GM21619 (cell line): ENCODE results near the gene GMPPB.

ENCODE experiments used
- ATAC-seq: cut with Tn5 transposase; IDR thresholded peaks from one replicate; pipeline ENCODE4 v1.9.1; 2021; ENCODE audit not compliant: unreplicated experiment

The GMPPB gene

GRCh38 chr3:49729966-49730609 lies 6.3 kb upstream of the GMPPB start:
- no peak for ATAC-seq

GRCh38 chr3:49727924-49728361 lies 4.2 kb upstream of the GMPPB start:
- ATAC-seq, result no peak

DNA sequence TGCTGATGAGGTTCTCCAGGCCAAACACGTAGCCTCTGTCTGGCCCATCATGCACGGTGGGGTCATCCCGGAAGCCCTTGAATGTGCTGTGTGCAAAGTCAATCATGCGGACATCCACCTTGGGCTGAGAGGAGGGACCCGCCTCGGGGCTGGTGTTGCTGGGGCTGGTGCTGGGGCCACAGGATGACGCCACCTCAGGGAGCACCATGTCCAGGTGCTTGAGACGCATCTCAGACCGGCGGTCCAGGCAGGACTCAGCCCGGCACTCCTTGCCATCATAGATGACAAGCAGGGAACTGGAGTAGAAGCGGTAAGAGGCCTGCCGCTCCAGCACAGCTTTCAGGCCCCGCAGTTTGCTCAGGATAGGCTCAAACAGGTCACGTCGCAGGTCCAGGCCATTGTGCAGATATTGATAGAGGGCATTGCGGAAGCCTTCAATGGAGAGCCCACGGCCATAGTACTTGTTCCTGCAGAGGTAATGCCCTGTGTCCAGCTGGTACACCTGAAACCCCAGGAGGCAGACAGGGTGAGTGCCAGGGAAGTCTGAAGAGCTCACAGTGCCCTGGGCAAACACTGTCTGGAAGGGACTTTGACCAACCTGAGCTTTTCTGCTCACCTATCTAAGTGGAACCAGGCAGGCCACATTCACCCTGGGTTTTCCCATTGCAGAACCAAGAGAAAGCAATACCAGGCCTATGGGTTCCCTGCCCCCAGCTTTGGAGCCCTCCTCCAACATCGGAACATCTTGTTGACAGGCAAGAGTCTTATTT lies 3.6 kb upstream of the GMPPB start:
- no peak for ATAC-seq

DNA sequence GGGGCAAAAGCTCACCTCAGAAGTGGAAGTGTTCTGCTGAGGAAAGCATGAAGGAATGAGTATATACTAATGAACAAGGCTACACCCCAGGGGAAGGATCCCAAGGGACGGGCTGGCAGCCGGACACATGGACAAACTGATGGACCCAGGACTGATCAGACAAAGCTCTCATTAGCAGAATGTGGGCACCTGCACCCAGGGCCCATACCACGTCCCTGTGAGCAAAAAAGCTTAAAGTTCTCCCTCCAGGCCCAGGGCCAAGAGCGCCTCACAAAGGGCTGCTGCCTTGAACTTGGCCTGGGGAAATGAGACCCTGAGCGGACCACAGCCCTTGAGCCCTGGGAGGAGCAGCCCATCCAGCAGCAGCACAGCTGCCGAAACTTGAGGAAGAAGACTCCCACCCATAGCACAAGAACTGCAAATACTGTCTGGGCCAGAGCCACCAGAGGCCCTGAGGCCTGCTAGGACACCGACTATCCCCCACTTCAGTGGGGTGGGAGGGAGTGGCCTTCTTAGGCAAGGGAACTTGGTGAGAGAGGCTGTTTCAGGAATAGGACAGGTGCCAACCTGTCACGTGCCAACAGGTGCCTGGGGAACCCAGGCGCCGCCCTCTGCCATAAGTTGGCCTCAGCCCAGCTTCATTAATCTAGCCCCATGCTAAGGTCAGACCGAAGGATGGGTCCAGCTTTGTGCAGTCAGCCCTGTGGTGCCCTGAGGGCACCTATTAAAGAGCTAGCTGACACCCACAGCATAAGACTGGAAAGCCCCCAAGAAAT lies 2.3 kb upstream of the GMPPB start:
- no peak for ATAC-seq

- no peak for ATAC-seq
These were observed 835 bp upstream of the GMPPB start for GRCh38 chr3:49724586-49724985.

- no peak for ATAC-seq
These were observed 489 bp downstream of the GMPPB start for GRCh38 chr3:49723296-49723627.

DNA sequence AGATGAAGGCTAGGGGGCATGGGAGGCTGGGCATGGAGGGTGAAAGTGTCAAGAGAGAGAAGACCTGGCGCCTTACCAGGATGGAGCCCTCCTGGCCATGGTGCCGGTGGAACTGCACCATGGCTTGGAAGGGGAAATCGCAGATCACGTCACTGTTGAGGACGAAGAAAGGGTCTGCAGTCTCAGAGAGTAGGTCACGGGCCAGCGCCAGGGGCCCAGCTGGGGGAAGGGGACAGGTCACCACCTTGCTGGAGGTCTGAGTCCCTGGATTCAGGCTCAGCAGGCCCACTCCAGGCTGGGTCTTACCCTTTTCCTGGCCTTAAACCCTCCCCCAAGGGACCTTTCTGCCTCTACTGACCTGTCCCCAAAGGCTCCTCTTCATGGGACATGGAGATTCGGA lies 855 bp downstream of the GMPPB start:
- no peak for ATAC-seq

DNA sequence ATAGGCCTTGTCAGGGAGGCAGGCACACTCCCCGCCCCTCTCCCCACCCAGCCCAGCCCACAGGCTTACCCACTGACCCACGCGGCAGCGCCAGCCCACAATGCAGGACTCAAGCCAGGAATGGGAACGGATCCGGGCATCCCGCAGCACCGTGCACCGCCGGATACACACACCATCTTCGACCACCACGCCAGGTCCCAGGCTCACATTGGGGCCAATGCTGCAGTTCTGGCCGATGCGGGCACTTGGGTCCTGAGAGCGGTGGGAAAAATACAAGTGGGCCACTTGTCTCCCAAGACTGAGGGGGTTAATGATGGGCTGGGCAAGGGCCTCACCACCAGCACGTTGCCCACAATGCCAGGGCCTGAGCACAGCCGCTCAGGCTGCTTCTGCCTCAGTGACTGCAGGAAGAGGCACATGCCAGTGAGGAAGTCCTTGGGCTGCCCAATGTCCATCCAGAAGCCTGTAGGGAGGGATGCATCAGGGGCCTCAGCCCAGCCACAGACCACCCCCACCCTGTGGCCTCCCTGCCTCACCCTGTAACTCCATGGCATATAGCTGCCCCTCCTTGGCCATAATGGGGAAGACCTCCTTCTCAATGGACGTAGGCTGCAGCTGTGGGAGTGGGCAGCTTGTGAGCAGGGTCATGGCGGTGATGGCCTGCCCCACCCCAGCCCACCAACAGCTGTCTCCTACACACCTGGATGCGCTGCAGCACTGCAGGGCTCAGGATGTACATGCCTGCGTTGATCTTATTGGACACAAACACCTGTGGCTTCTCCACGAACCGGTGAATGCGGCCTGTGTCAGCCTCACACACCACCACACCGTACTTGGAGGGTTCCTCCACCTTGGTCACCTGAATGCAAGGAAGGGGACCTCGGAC lies 1.6 kb downstream of the GMPPB start:
- ATAC-seq, result no peak

DNA sequence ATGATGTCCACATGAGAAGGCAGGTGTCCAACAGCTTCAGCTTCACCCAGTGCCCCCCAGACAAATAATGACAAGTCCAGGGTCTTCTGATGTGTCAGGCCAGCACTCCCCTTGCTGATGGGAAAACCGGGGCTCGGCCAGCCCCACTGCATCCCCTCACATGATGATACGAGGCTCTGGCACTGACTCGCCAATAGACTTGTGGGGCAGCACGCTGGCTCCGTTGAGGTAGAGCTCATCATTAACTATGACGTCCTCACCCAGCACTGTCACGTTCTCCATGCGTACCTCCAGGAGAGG lies 2.2 kb downstream of the GMPPB start:
- no peak for ATAC-seq

DNA sequence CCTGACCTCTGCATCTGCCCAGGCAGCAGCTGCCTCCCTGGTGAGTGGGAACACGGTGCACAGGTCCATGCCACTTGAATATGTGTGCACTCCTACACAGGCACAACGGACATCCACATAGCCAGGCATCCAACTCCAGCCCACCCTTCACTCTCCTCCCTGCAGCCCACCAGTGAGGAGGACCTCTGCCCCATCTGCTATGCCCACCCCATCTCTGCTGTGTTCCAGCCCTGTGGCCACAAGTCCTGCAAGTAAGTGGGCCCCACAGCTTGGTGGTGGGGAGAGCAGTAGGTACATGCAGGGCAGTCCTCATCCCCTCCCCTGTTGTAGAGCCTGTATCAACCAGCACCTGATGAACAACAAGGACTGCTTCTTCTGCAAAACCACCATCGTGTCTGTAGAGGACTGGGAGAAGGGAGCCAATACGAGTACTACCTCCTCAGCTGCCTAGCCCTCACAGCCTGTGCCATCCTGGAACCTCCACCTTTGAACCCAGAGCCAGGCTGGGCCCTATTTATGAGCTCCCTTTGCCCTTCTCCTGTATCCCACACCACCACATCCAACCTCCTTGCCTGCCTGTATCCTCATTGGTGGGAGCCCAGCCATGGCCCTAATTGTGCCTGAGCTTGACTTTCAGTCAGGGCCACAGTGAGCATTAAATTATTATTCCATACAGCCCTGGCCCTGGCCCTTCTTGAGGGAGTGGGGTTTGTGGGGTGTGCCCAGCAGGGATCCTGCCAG lies 2.7 kb downstream of the GMPPB start:
- ATAC-seq, result no peak

GRCh38 chr3:49719214-49719884 lies 4.4 kb downstream of the GMPPB start, which contains the start of gene AMIGO3:
AMIGO3 (minus strand) TSS chr3:49719684; CDS start chr3:49719465, 219 bp downstream.
- ATAC-seq, result peak; percentile 48

DNA sequence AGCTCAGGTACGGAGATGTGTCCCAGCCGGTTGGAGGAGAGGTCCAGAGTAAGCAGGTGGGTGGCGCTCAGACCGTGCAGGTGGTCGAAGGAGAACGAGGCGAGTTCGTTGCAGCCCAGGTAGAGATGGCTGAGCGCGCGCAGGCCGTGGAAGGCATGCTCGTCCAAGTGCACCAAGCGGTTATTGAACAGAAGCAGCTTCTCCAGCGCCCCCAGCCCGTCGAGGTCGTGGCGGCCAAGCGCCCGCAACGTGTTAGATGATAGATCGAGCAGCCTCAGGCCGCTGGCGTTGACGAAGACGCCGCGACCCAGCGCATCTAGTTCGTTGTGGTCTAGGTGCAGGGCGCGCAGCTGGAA lies 4.9 kb downstream of the GMPPB start:
- ATAC-seq, result no peak

DNA sequence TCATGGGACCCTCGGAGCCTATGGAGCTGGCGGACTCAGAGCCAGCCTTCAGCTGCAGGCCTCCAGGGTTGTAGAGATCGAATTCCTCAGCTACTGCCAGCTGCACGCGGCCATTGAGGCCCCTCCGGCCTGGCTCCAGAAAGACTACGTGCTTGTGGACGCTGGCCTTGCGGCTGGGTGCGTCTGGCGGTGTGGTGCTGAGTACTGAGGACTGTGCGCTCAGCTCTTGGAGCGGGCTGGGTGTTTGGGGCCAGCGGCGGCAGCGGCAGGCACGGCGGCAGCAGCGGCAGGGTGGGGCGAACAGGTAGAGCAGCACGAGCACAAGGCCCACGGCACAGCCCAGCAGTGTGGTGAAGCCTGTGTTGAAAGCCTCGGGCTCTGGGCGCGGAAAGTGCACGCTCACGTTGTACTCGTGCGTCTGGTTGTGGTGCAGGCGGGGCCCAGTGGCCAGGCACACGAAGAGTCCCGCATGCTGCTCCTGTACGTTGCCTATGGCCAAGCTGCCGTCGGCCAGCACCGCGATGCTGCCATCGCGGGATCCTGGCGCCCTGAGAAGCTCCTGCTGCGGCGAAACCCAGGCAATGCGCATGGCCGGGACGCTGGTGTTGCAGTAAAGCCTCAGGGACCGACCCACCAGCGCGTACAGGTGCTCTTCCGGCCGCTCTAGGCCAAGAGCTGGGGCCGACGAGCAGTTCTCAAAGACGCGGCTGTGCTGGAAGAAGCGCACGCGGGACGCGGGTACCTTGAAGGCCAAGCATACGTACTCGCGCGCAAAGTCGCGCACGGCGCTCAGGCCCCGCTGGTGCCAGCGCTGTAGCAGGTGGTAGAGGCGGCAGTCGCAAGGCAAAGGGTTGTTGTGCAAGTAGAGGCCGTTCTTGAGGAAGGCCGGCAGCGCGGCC lies 5.5 kb downstream of the GMPPB start:
- no peak for ATAC-seq

- no peak for ATAC-seq
These were observed 6.4 kb downstream of the GMPPB start for GRCh38 chr3:49717211-49717958.

DNA sequence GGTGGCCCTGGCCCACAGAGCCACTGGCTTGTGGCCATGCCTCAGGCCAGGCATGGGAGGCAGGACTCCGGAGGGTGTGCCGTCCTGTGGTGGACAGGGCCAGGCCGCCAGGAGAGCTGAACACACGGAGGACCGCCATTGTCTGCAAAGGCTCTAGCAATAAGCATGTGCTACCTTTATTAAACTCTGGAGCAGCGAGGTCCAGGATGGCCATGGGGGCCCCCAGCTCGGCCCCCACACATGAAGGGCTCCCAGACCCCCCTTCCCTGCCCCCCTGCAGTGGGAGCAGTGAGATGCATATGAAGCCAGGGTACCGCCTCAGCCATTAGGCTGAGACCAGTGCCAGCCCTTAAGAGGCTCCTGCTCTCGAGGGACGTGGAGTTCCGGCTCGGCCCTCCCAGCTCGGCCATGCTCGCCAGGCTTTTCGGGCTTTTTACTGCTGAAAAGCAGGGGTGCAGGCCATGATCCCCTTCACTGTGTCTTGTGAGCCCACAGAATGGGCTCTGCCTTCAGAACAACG lies 7.0 kb downstream of the GMPPB start:
- ATAC-seq, result no peak

DNA sequence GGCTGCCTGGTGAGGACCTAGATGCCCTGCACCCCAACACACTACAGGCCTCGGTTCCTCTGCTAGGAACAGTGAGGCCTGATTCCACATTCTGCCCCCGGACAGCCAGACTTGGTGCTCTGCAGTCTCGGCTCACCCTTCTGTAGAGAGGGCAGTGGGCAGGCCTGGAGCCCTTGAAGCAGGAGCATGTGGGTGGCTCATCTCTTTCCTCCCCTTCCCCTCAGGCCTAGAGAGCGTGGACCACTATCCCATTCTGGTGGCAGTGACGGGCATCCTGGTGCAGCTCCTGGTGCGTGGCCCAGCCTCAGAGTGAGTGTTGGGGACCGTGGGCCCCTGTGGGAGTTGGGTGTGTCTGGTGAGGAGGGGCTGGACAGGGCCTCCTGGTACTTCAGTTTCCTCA lies 7.6 kb downstream of the GMPPB start:
- no peak for ATAC-seq

DNA sequence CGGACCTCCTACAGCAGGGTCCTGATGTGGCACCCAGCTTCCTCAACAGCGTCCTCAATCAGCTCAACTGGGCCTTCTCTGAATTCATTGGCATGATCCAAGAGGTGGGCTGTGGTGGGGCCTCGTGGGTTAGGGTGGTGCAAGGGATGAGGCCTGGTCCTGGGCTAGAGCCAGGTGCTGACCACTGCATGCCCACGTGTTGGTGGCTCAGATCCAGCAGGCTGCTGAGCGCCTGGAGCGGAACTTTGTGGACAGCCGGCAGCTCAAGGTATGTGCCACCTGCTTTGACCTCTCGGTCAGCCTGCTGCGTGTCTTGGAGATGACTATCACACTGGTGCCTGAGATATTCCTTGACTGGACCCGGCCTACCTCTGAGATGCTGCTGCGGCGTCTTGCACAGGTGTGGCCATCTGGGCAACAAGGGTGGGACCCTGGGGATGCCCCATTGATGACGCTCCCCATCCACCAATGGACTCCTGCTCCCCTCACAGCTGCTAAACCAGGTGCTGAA lies 8.1 kb downstream of the GMPPB start:
- no peak for ATAC-seq
